Measurements from ENCODE around the gene LRRC8C. TPM values are rescaled to one million over a fixed set of nuclear protein-coding genes. Genes with fewer than 3 reads are reported as not detected.

Gene LRRC8C
- total and polyA plus RNA-seq, 11 donors = 3.2 to 16.3 (median 9.2) TPM

DNA sequence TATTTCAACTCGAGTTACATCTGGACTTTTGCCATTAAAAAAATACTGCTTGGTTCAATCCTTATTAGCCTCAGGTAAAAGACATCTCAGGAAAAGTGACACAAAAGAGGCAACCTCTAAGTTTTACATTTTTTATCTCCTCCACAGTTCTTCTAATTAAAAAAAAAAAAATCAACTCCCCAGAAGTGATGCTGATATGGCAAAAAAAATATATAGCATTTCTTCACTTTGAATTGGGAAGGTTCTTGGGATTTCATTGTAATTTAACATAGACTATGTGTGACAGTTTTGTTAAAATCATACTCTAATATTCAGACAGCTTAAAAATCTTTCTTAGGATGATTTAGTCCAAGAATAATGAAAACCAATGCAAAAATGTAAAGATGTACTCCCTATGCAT, 87.9 kb downstream of the LRRC8C start:
- Histone ChIP-seq H3K27ac (peak overlapping the region in 7 of 12 donors; percentile 4 to 81 (median 18)), H3K9me3 (peaks cover 0 to 4% (median 0%) of the 10 kb centered on the region in 12 donors), H3K27me3 (no peaks in the 10 kb centered on the region), H3K4me3 (no peak overlapping the region), H3K4me1 (peaks cover 3 to 90% (median 43%) of the 10 kb centered on the region in 12 donors), H3K36me3 (peaks cover 0 to 6% (median 0%) of the 10 kb centered on the region in 9 donors)
- no peak for DNase-seq
- 53 to 77% (median 63%) methylated on average over 1 of the region's 1 CpG for WGBS, 4 donors
- TF ChIP-seq, protein P1, sequence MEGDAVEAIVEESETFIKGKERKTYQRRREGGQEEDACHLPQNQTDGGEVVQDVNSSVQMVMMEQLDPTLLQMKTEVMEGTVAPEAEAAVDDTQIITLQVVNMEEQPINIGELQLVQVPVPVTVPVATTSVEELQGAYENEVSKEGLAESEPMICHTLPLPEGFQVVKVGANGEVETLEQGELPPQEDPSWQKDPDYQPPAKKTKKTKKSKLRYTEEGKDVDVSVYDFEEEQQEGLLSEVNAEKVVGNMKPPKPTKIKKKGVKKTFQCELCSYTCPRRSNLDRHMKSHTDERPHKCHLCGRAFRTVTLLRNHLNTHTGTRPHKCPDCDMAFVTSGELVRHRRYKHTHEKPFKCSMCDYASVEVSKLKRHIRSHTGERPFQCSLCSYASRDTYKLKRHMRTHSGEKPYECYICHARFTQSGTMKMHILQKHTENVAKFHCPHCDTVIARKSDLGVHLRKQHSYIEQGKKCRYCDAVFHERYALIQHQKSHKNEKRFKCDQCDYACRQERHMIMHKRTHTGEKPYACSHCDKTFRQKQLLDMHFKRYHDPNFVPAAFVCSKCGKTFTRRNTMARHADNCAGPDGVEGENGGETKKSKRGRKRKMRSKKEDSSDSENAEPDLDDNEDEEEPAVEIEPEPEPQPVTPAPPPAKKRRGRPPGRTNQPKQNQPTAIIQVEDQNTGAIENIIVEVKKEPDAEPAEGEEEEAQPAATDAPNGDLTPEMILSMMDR (IDR thresholded peaks at IDR 0.05) = no peak
- TF ChIP-seq POLR2A (IDR thresholded peaks at IDR 0.05) = no peak
- intact Hi-C loops (cut with DNase I) = loop anchor here in 5 of 10 donors (5.0 kb wide), 3 partner anchors 36 to 89 kb away; partner anchors contain the start of gene LRRC8C (in 2 of the 5)
- no peak for ATAC-seq

DNA sequence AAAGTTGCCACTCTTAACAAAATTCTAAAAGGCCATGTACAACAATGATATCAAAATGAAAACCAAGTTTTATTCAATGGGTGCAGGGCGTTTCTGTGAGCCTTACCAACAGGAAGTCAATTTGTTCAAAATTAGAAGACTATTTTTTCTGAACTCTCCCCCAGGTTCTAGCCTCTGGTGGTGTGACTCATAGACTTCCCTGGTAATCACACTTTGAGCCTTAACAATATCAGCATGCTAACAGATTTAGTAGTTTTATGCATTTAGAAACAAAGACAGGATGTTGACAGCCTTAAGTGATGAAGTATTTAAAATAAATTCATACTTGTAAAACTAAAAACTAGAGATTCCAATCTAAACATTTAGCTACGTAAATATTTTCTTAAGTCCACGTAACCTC, 88.4 kb downstream of the LRRC8C start:
- peaks cover 3 to 95% (median 43%) of the 10 kb centered on the region in 12 donors for H3K4me1 ChIP-seq
- 63 to 69% (median 65%) methylated on average over 3 of the region's 3 CpGs for WGBS, 4 donors
- peaks cover 0 to 4% (median 0%) of the 10 kb centered on the region in 12 donors for H3K9me3 ChIP-seq
- H3K27ac ChIP-seq = peak overlapping the region in 11 of 12 donors; percentile 4 to 81 (median 57)
- ATAC-seq = peak in 2 of 4 donors; percentile 15 to 68
- DNase-seq = no peak
- TF ChIP-seq, protein P1 (IDR thresholded peaks at IDR 0.05) = no peak
- H3K27me3 ChIP-seq = no peaks in the 10 kb centered on the region
- intact Hi-C loops (cut with DNase I) = loop anchor here in 5 of 10 donors (5.0 kb wide), 3 partner anchors 36 to 89 kb away; partner anchors contain the start of gene LRRC8C (in 2 of the 5)
- no peak overlapping the region for H3K4me3 ChIP-seq
- H3K36me3 ChIP-seq = peaks cover 0 to 6% (median 0%) of the 10 kb centered on the region in 9 donors

DNA sequence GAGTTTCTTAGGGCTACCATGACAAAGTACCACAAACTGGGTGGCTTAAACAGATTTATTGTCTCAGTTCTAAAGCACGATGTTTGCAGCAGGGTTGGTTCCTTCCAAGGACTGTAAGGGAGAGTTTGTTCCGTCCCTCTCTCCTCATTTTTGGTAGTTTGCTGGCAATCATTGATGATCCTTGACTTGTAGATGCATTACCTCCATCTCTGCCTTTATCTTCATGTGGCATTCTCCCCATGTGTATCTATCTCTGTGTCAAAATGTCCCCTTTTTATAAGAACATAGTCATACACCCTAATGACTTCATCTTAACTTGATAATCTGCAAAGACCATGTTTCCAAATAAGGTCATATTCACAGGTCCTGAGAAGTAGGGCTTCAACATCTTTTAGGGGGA, 90.2 kb downstream of the LRRC8C start:
- DNase-seq (no peak), ATAC-seq (no peak)
- no peak overlapping the region for H3K4me3 ChIP-seq
- no peaks in the 10 kb centered on the region for H3K36me3 ChIP-seq
- no peak for TF ChIP-seq POLR2A (IDR thresholded peaks at IDR 0.05)
- TF ChIP-seq, protein P1 (IDR thresholded peaks at IDR 0.05) = no peak
- H3K27ac ChIP-seq = peak overlapping the region in 7 of 12 donors; percentile 44 to 86 (median 60)
- intact Hi-C loops (cut with DNase I) = loop anchor here in 5 of 10 donors (5.0 kb wide), 3 partner anchors 34 to 91 kb away; partner anchors contain the start of gene LRRC8C (in 2 of the 5)
- peaks cover 3 to 91% (median 51%) of the 10 kb centered on the region in 12 donors for H3K4me1 ChIP-seq
- peaks cover 0 to 4% (median 0%) of the 10 kb centered on the region in 12 donors for H3K9me3 ChIP-seq
- no peaks in the 10 kb centered on the region for H3K27me3 ChIP-seq
- 97 to 100% (median 98%) methylated on average over 2 of the region's 2 CpGs for WGBS, 4 donors

DNA sequence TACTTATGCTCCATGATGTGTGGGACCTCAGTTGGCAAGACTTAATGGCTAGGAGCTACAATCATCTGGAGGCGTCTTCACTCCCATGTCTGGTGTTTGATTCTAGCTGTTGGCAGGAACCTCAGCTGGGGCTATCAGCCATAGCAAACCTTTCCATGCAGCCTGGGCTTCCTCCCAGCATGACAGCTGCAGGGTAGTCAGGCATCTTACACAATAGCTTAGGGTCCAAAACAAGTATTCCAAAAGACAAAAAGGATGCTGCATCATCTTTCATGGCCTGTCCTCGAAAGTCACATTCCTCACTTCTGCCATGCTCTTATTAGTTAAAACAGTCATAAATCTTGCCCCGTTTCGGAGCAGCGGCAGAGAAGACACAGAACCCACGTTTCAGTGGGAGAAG, 90.9 kb downstream of the LRRC8C start:
- intact Hi-C loops (cut with DNase I) = loop anchor here in 5 of 10 donors (5.0 kb wide), 3 partner anchors 33 to 92 kb away; partner anchors contain the start of gene LRRC8C (in 2 of the 5)
- H3K4me1 ChIP-seq = peaks cover 3 to 90% (median 50%) of the 10 kb centered on the region in 12 donors
- H3K27me3 ChIP-seq = no peaks in the 10 kb centered on the region

More for the DNA sequence above, 90.9 kb downstream of the LRRC8C start:
- DNase-seq (peak in 3 of 5 donors; percentile 34 to 69 (median 62)), ATAC-seq (peak; percentile 29 to 68 (median 50))
- Histone ChIP-seq H3K4me3 (no peak overlapping the region), H3K9me3 (peaks cover 0 to 4% (median 0%) of the 10 kb centered on the region in 12 donors), H3K36me3 (no peaks in the 10 kb centered on the region), H3K27ac (peak overlapping the region in 10 of 12 donors; percentile 25 to 86 (median 61))
- 44 to 54% (median 52%) methylated on average over 6 of the region's 6 CpGs for WGBS, 4 donors
- TF ChIP-seq, protein P1 (IDR thresholded peaks at IDR 0.05) = no peak
- TF ChIP-seq POLR2A (IDR thresholded peaks at IDR 0.05) = no peak

Data from heart left ventricle (tissue), 16 donors.